ENCODE measurements around the gene MAPK4.

- TF ChIP-seq GATA2 (IDR thresholded peaks at IDR 0.05; ENCODE audit: low read depth, low read length), result no peak
- TF ChIP-seq GATA3 (IDR thresholded peaks at IDR 0.05; ENCODE audit: low read depth, low read length), result no peak
Measured at GRCh38 chr18:50527636-50528307, 32.1 kb upstream of the MAPK4 start.

Measured in SH-SY5Y (cell line).